ENCODE results near the gene SBF2. TPM values are rescaled to one million over a fixed set of nuclear protein-coding genes. Genes with fewer than 3 reads are reported as not detected.

Gene SBF2
- total RNA-seq, 2 experiments from 2014 or later, result 14.2 to 15.2 TPM

- no peak for TF ChIP-seq CTCF (IDR thresholded peaks at IDR 0.05)
- no peak overlapping the region for H3K4me3 Mint-ChIP-seq
- Histone ChIP-seq H3K4me1 (ENCODE audit: insufficient read depth, low read length) (no peaks in the 10 kb centered on the region), H3K27ac (ENCODE audit: low read depth in 1 of 2, low read length in 2 of 2) (no peak overlapping the region), H3K4me3 (ENCODE audit: low read length) (no peak overlapping the region), H3K27me3 (ENCODE audit: control insufficient read depth in 1 of 2, insufficient read depth in 2 of 2, low read length in 2 of 2) (no peaks in the 10 kb centered on the region), H3K36me3 (ENCODE audit: insufficient read depth, low read length) (peaks cover 17% of the 10 kb centered on the region), H3K9me3 (ENCODE audit: control insufficient read depth in 1 of 2, insufficient read depth in 1 of 2, low read length in 2 of 2) (no peaks in the 10 kb centered on the region)
- DNase-seq (peak in 1 of 14 experiments; percentile 17), ATAC-seq (ENCODE audit: poor library complexity) (no peak)
- peaks cover 7% of the 10 kb centered on the region for H3K36me3 Mint-ChIP-seq (ENCODE audit: low read depth)
- ChIA-PET CTCF (interaction anchor here (1.1 kb wide), 1 partner anchor 9 kb away, joined by 3 read pairs; no protein-coding TSS in a partner anchor), POLR2A (no interaction called here)
- H3K27ac Mint-ChIP-seq, result no peak overlapping the region
- intact Hi-C loops (cut with DNase I, micrococcal nuclease), result no loop called here
- no peaks in the 10 kb centered on the region for H3K9me3 Mint-ChIP-seq
- H3K27me3 Mint-ChIP-seq, result no peaks in the 10 kb centered on the region
- peaks cover 10% of the 10 kb centered on the region for H3K4me1 Mint-ChIP-seq (ENCODE audit: low read depth)
Measured at GRCh38 chr11:9858822-9859221, 435.2 kb downstream of the SBF2 start.

DNA sequence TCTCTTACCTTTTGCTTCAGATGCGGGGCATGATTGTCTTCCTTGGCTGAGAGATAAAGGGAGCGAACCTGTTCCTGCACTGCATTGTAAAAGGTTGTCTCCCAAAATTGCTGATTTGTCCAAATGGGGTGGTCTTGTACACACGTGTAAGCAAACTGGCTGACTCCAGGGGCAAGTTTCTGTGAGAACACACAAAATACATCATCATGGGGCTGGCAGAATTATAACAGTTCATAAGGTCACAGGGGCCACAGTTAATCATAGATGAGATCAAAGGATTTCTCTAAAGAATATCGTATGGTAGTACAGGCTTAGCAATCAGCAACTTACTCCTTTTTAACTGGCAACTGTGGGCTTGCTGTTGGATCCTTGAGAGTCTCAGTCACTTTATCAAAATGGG, 435.8 kb downstream of the SBF2 start:
- TF ChIP-seq CTCF (IDR thresholded peaks at IDR 0.05), result no peak
- CTCF ChIA-PET, result interaction anchor here (1.1 kb wide), 1 partner anchor 10 kb away, joined by 3 read pairs; no protein-coding TSS in a partner anchor

GRCh38 chr11:9855579-9856287, 438.3 kb downstream of the SBF2 start:
- DNase-seq, result no peak
- no peak overlapping the region for H3K4me3 ChIP-seq (ENCODE audit: low read length)
- POLR2A ChIA-PET, result no interaction called here
- ATAC-seq (ENCODE audit: poor library complexity), result no peak
- no peaks in the 10 kb centered on the region for H3K27me3 ChIP-seq (ENCODE audit: control insufficient read depth in 1 of 2, insufficient read depth in 2 of 2, low read length in 2 of 2)
- CTCF ChIA-PET, result no interaction called here
- Mint-ChIP-seq H3K4me1 (ENCODE audit: low read depth) (peaks cover 10% of the 10 kb centered on the region), H3K36me3 (ENCODE audit: low read depth) (peaks cover 11% of the 10 kb centered on the region), H3K27me3 (no peaks in the 10 kb centered on the region), H3K27ac (no peak overlapping the region), H3K4me3 (no peak overlapping the region), H3K9me3 (no peaks in the 10 kb centered on the region)
- H3K9me3 ChIP-seq (ENCODE audit: control insufficient read depth in 1 of 2, insufficient read depth in 1 of 2, low read length in 2 of 2), result no peaks in the 10 kb centered on the region
- H3K4me1 ChIP-seq (ENCODE audit: insufficient read depth, low read length), result no peaks in the 10 kb centered on the region
- peaks cover 17% of the 10 kb centered on the region for H3K36me3 ChIP-seq (ENCODE audit: insufficient read depth, low read length)
- H3K27ac ChIP-seq (ENCODE audit: low read depth in 1 of 2, low read length in 2 of 2), result no peak overlapping the region
- TF ChIP-seq CTCF (IDR thresholded peaks at IDR 0.05), result no peak
- intact Hi-C loops (cut with DNase I, micrococcal nuclease), result no loop called here

More for the DNA sequence above, 435.8 kb downstream of the SBF2 start:
- POLR2A ChIA-PET, result no interaction called here
- peaks cover 11% of the 10 kb centered on the region for H3K36me3 Mint-ChIP-seq (ENCODE audit: low read depth)
- intact Hi-C loops (cut with DNase I, micrococcal nuclease), result no loop called here
- DNase-seq (no peak), ATAC-seq (ENCODE audit: poor library complexity) (no peak)
- no peak overlapping the region for H3K27ac Mint-ChIP-seq
- no peaks in the 10 kb centered on the region for H3K27me3 Mint-ChIP-seq
- peaks cover 17% of the 10 kb centered on the region for H3K36me3 ChIP-seq (ENCODE audit: insufficient read depth, low read length)
- no peak overlapping the region for H3K4me3 Mint-ChIP-seq
- no peak overlapping the region for H3K4me3 ChIP-seq (ENCODE audit: low read length)
- H3K9me3 ChIP-seq (ENCODE audit: control insufficient read depth in 1 of 2, insufficient read depth in 1 of 2, low read length in 2 of 2), result no peaks in the 10 kb centered on the region
- no peaks in the 10 kb centered on the region for H3K4me1 ChIP-seq (ENCODE audit: insufficient read depth, low read length)
- H3K4me1 Mint-ChIP-seq (ENCODE audit: low read depth), result peaks cover 10% of the 10 kb centered on the region
- H3K27ac ChIP-seq (ENCODE audit: low read depth in 1 of 2, low read length in 2 of 2), result no peak overlapping the region
- no peaks in the 10 kb centered on the region for H3K9me3 Mint-ChIP-seq
- no peaks in the 10 kb centered on the region for H3K27me3 ChIP-seq (ENCODE audit: control insufficient read depth in 1 of 2, insufficient read depth in 2 of 2, low read length in 2 of 2)
